K562 (cell line): ENCODE data around the gene SENP1. TPM values are rescaled to one million over a fixed set of nuclear protein-coding genes. Genes with fewer than 3 reads are reported as not detected.
A peak's percentile ranks its signal among the peaks of the same experiment; 100 is the strongest.

Source experiments
- ATAC-seq: fragments of 200-7000 bp; cut with Tn5 transposase; 3 replicates; pipeline ENCODE4 v1.9.1; 2020; ENCODE audit warnings: moderate library complexity
- BruUV-seq: library from RNA; stranded (reverse); fragments of 400-500 nt; replicated peaks from 2 replicates; lab custom pipeline; 2021; lab: Mats Ljungman, UMichigan
- CTCF ChIA-PET: fragments of 300-600 bp; formaldehyde crosslinking; extraction: SDS; loops from one replicate; lab custom pipeline; 2021; ENCODE audit warnings: low intra/inter-chr PET ratio; lab: Yijun Ruan, JAX
- POLR2A ChIA-PET: fragments of 300-600, 350-650 bp; sonication (Branson Sonifier 250); formaldehyde crosslinking; extraction: SDS; loops from one replicate; lab custom pipeline; 2021; ENCODE audit warnings: antibody characterized with exemption, inconsistent platforms; lab: Yijun Ruan, JAX
- DNase-seq, 4 experiments: peaks; one replicate each; pipeline versions ENCODE4 v3.0.0 to v3.0.0-alpha.2; 2011 to 2018; ENCODE audit warnings: low spot score in 3 of 4, mixed read lengths in 3 of 4; ENCODE audit errors: extremely low read depth in 1 of 4
- FAIRE-seq: peaks from 2 replicates; lab custom pipeline; 2011; peaks lifted over from hg19 to GRCh38; lab: Jason Lieb, UNC
- H2AFZ ChIP-seq: 2 replicates; pipeline ENCODE4 v1.6.0; 2011; ENCODE audit warnings: low read depth, low read length, control low read depth, inconsistent platforms
- H3K27ac ChIP-seq: fragments of 200-600 bp; 3 replicates; pipeline ENCODE4 v1.8.0; 2011; ENCODE audit warnings: low read depth, mild to moderate bottlenecking, control low read depth, inconsistent platforms, low read length, moderate library complexity, mixed read lengths; ENCODE audit errors: extremely low read depth
- H3K27me3 ChIP-seq, 2 experiments: fragments of 300-600 bp in 1 of 2; 2 replicates in 1 of 2; 3 replicates in 1 of 2; pipeline versions ENCODE4 v1.6.0 to v1.8.0; 2011; ENCODE audit warnings: inconsistent platforms in 2 of 2, low read length in 2 of 2, mild to moderate bottlenecking in 1 of 2, mixed read lengths in 1 of 2, moderate library complexity in 1 of 2; ENCODE audit not compliant: control insufficient read depth in 2 of 2, insufficient read depth in 2 of 2
- H3K36me3 ChIP-seq: fragments of 300-600 bp; 3 replicates; pipeline ENCODE4 v1.8.0; 2011; ENCODE audit warnings: mild to moderate bottlenecking, low read length, inconsistent platforms; ENCODE audit not compliant: control insufficient read depth, insufficient read depth
- H3K4me1 ChIP-seq, 2 experiments: fragments of 200-600 bp in 1 of 2; replicated peaks in 1 of 2; 2 replicates in 1 of 2; 3 replicates in 1 of 2; pipeline versions ENCODE4 v1.5.1 to v1.8.0; 2011; ENCODE audit warnings: inconsistent platforms in 2 of 2, low read length in 2 of 2, mild to moderate bottlenecking in 1 of 2, mixed read lengths in 1 of 2, moderate library complexity in 1 of 2; ENCODE audit not compliant: control insufficient read depth in 2 of 2, insufficient read depth in 2 of 2
- H3K4me2 ChIP-seq: 2 replicates; pipeline ENCODE4 v1.6.1; 2011; ENCODE audit warnings: low read length, control low read depth, inconsistent platforms, mixed read lengths; ENCODE audit not compliant: insufficient read depth
- H3K4me3 ChIP-seq: fragments of 200-600 bp; sonication (generic), shearing (Covaris generic); 2 replicates; pipeline ENCODE4 v1.5.1; 2016; ENCODE audit warnings: control low read depth, inconsistent platforms
- H3K79me2 ChIP-seq: fragments of 200-600 bp; 3 replicates; pipeline ENCODE4 v1.8.0; 2011; ENCODE audit warnings: low read length, inconsistent platforms; ENCODE audit not compliant: control insufficient read depth, insufficient read depth
- H3K9ac ChIP-seq, 2 experiments: 2 replicates each; pipeline versions ENCODE4 v1.6.0 to v1.6.1; 2011; ENCODE audit warnings: low read depth in 2 of 2, low read length in 2 of 2, control low read depth in 1 of 2, inconsistent platforms in 1 of 2, mild to moderate bottlenecking in 1 of 2, mixed read lengths in 1 of 2; ENCODE audit not compliant: insufficient read depth in 1 of 2
- H3K9me1 ChIP-seq: one replicate; pipeline ENCODE4 v1.6.0; 2011; ENCODE audit warnings: inconsistent platforms, mild to moderate bottlenecking, low read length, moderate library complexity; ENCODE audit not compliant: control insufficient read depth, insufficient read depth
- H3K9me3 ChIP-seq: replicated peaks from 2 replicates; pipeline ENCODE4 v1.5.1; 2011; ENCODE audit warnings: low read depth, low read length, inconsistent platforms; ENCODE audit not compliant: control insufficient read depth, insufficient read depth
- H4K20me1 ChIP-seq: replicated peaks from 2 replicates; pipeline ENCODE4 v1.6.1; 2011; ENCODE audit warnings: low read length, inconsistent platforms, mixed read lengths; ENCODE audit not compliant: control insufficient read depth, insufficient read depth
- BRD9 ChIP-seq: fragments of 450-650 bp; IDR thresholded peaks from 2 replicates; pipeline ENCODE4 v1.6.1; 2018; ENCODE audit warnings: low read depth; ENCODE audit not compliant: partially characterized antibody
- GABPA ChIP-seq: fragments of 200-800 bp; sonication (Bioruptor generic); conservative IDR thresholded peaks from 2 replicates; pipeline ENCODE4 v1.6.1; 2016; ENCODE audit warnings: low read depth, missing genetic modification characterization, missing compliant biosample characterization
- GABPB2 ChIP-seq: fragments of 250-450 bp; sonication (Bioruptor Pico); conservative IDR thresholded peaks from 2 replicates; pipeline ENCODE4 v1.5.1; 2021; ENCODE audit warnings: mild to moderate bottlenecking
- HDAC2 ChIP-seq: fragments of 450-650 bp; IDR thresholded peaks from 2 replicates; pipeline ENCODE4 v1.6.1; 2016; ENCODE audit warnings: mild to moderate bottlenecking
- HDAC3 ChIP-seq: fragments of 450-650 bp; IDR thresholded peaks from 2 replicates; pipeline ENCODE4 v1.6.1; 2018; ENCODE audit warnings: borderline replicate concordance, mild to moderate bottlenecking, moderate library complexity; ENCODE audit not compliant: partially characterized antibody
- JUN ChIP-seq, 2 experiments: sonication (generic) in 1 of 2; formaldehyde crosslinking in 1 of 2; IDR thresholded peaks; 2 replicates each; pipeline versions ENCODE4 v1.6.1 to v1.8.0; 2012 to 2022; ENCODE audit warnings: borderline replicate concordance in 2 of 2, mild to moderate bottlenecking in 2 of 2, improper control_type of control experiment in 1 of 2, low read depth in 1 of 2, low read length in 1 of 2, missing genetic modification reagents in 1 of 2
- MTA1 ChIP-seq: fragments of 450-650 bp; IDR thresholded peaks from 2 replicates; pipeline ENCODE4 v1.6.1; 2017; ENCODE audit warnings: borderline replicate concordance
- NR4A1 ChIP-seq, 2 experiments: fragments of 250-450 bp in 1 of 2; fragments of 450-650 bp in 1 of 2; sonication (Bioruptor Pico) in 1 of 2; IDR thresholded peaks; 2 replicates each; pipeline versions ENCODE4 v1.4.0 to v1.6.1; 2016 to 2020; ENCODE audit warnings: mild to moderate bottlenecking in 2 of 2, missing compliant biosample characterization in 1 of 2, missing genetic modification characterization in 1 of 2, moderate library complexity in 1 of 2
- SOX6 ChIP-seq: fragments of 450-650 bp; IDR thresholded peaks from 2 replicates; pipeline ENCODE4 v1.6.1; 2014; ENCODE audit warnings: mild to moderate bottlenecking
- TEAD2 ChIP-seq: fragments of 450-650 bp; IDR thresholded peaks from 2 replicates; pipeline ENCODE4 v1.6.1; 2016; ENCODE audit warnings: missing genetic modification characterization, control low read depth, missing compliant biosample characterization
- XRCC5 ChIP-seq: fragments of 200-400 bp; formaldehyde crosslinking; IDR thresholded peaks from 2 replicates; pipeline ENCODE4 v1.6.1; 2017; ENCODE audit warnings: low read depth, mild to moderate bottlenecking, low read length
- ZBTB1 ChIP-seq: sonication (generic); formaldehyde crosslinking; IDR thresholded peaks from 2 replicates; pipeline ENCODE4 v1.8.1; 2023; ENCODE audit warnings: missing genetic modification reagents, low read depth, mild to moderate bottlenecking, borderline replicate concordance
- ZEB2 ChIP-seq: fragments of 450-650 bp; IDR thresholded peaks from 2 replicates; pipeline ENCODE4 v1.6.1; 2016
- ZNF274 ChIP-seq: IDR thresholded peaks from 2 replicates; pipeline ENCODE4 v1.6.1; 2011; ENCODE audit warnings: low read depth, mild to moderate bottlenecking, low read length, moderate library complexity, borderline replicate concordance
- ZNF699 ChIP-seq: fragments of 250-450 bp; sonication (Bioruptor Pico); IDR thresholded peaks from 2 replicates; pipeline ENCODE4 v1.8.0; 2021; ENCODE audit warnings: mild to moderate bottlenecking, moderate library complexity; ENCODE audit not compliant: insufficient replicate concordance
- WGBS: fragments of 100-300 bp; shearing (Covaris generic); methylation state at CpG from one replicate; pipeline ENCODE4 v1.1.6; 2016; ENCODE audit warnings: low coverage, mixed read lengths; ENCODE audit not compliant: insufficient coverage; ENCODE audit errors: missing lambda C conversion rate; 5-methylcytosine and 5-hydroxymethylcytosine counted together
- in situ Hi-C: fragments of 300-500 bp; cut with MboI; formaldehyde crosslinking; loops from 4 replicates; pipeline ENCODE4 v1.15.0; 2018; ENCODE audit warnings: inconsistent platforms, mixed read lengths
- intact Hi-C: fragments of 100-400 bp; cut with micrococcal nuclease; formaldehyde crosslinking; loops from 2 replicates; pipeline ENCODE4 v1.14.2; 2022
- polyA plus RNA-seq, 8 experiments: library from polyadenylated mRNA; depleted of rRNA in 4 of 8; stranded (reverse) in 5 of 8; unstranded in 3 of 8; fragments of >200 nt; fragmentation: Nextera tagmentation in 2 of 8; fragmentation: Illumina TruSeq in 1 of 8; extraction: Ambion mirVana in 2 of 8; extraction: Trizol in 1 of 8; gene quantifications; 2 replicates each; pipeline versions ENCODE4 v1.2.1 to v1.2.3, GENCODE V29; 2011 to 2014; ENCODE audit warnings: inconsistent platforms in 1 of 8, missing spikeins in 1 of 8
- total RNA-seq, 7 experiments: library from RNA; depleted of rRNA in 6 of 7; stranded (reverse); fragments of >200 nt in 6 of 7; fragmentation: Illumina TruSeq in 2 of 7; extraction: Trizol in 2 of 7; gene quantifications; 2 replicates each; pipeline versions ENCODE4 v1.2.1 to v1.2.3, GENCODE V29; 2011 to 2021; ENCODE audit warnings: low replicate concordance in 1 of 7
- TF ChIP-seq, protein P1 (sequence below): fragments of 450-650 bp; IDR thresholded peaks from 2 replicates; pipeline ENCODE4 v1.6.1; 2016; ENCODE audit warnings: mild to moderate bottlenecking
- TF ChIP-seq, protein P2 (sequence below): IDR thresholded peaks from 2 replicates; pipeline ENCODE4 v1.6.1; 2016; ENCODE audit warnings: missing genetic modification characterization, missing compliant biosample characterization
- TF ChIP-seq, protein P3 (sequence below): fragments of 450-650 bp; IDR thresholded peaks from 2 replicates; pipeline ENCODE4 v1.6.1; 2018; ENCODE audit warnings: mild to moderate bottlenecking, low read depth; ENCODE audit not compliant: partially characterized antibody

The SENP1 gene
- total and polyA plus RNA-seq, 9 of the 15 experiments (the other 6 are each of a cell fraction or from before 2014, with no cell fraction given): 15.5 to 59.0 (median 36.3) TPM

DNA sequence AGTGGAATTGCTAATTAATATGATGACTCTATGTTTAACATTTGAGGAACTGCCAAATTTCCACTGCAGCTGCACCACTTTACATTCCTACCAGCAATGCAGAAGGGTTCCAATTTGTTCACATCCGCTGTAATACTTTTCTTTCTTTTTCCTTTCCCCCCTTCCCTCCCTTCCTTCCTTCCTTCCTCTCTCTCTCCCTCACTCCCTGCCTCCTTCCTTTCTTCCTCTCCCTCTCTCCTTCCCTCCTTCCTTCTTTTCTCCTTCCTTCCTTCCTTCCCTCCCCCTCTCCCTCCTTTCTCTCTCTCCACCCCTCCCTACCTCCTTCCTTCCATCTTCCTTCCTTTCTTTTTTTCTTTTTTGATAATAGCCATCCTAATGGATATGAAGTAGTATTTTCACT, 10.1 kb upstream of the SENP1 start:
- WGBS: no CpG with 5 or more reads among the region's 1 CpG
- POLR2A ChIA-PET: interaction anchor here (0.8 kb wide), 1 partner anchor 9 kb away, joined by 3 read pairs; no protein-coding TSS in a partner anchor
- Histone ChIP-seq H3K4me3 (no peak overlapping the region), H3K4me2 (no peak overlapping the region), H3K9me1 (no peaks in the 10 kb centered on the region), H3K27me3 (no peaks in the 10 kb centered on the region), H3K36me3 (no peaks in the 10 kb centered on the region; the same call in 2 of the 3 replicates), H3K79me2 (peaks cover 13% of the 10 kb centered on the region; the same call in 2 of the 3 replicates), H4K20me1 (no peaks in the 10 kb centered on the region), H2AFZ (no peak overlapping the region), H3K9me3 (no peaks in the 10 kb centered on the region), H3K4me1 (peaks cover 3 to 17% of the 10 kb centered on the region in 2 experiments; a peak in 3 of 5 replicates), H3K27ac (no peak overlapping the region), H3K9ac (no peak overlapping the region)
- CTCF ChIA-PET: no interaction called here
- ATAC-seq: no peak
- in situ Hi-C loops (no loop called here), intact Hi-C loops (no loop called here)
- FAIRE-seq: no peak
- no peak for DNase-seq
- BruUV-seq: no TSS peak
- no peak for TF ChIP-seq ZBTB1 (CRISPR knock-in tag)
- TF ChIP-seq, protein P1, sequence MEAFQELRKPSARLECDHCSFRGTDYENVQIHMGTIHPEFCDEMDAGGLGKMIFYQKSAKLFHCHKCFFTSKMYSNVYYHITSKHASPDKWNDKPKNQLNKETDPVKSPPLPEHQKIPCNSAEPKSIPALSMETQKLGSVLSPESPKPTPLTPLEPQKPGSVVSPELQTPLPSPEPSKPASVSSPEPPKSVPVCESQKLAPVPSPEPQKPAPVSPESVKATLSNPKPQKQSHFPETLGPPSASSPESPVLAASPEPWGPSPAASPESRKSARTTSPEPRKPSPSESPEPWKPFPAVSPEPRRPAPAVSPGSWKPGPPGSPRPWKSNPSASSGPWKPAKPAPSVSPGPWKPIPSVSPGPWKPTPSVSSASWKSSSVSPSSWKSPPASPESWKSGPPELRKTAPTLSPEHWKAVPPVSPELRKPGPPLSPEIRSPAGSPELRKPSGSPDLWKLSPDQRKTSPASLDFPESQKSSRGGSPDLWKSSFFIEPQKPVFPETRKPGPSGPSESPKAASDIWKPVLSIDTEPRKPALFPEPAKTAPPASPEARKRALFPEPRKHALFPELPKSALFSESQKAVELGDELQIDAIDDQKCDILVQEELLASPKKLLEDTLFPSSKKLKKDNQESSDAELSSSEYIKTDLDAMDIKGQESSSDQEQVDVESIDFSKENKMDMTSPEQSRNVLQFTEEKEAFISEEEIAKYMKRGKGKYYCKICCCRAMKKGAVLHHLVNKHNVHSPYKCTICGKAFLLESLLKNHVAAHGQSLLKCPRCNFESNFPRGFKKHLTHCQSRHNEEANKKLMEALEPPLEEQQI: no peak
- no peak for TF ChIP-seq GABPB2
- no peak for TF ChIP-seq ZNF274
- no peak for TF ChIP-seq NR4A1 (CRISPR knock-in tag; IDR thresholded peaks at IDR 0.05)
- no peak for TF ChIP-seq NR4A1 (tag; IDR thresholded peaks at IDR 0.05)
- TF ChIP-seq TEAD2 (tag): no peak
- TF ChIP-seq, protein P2, sequence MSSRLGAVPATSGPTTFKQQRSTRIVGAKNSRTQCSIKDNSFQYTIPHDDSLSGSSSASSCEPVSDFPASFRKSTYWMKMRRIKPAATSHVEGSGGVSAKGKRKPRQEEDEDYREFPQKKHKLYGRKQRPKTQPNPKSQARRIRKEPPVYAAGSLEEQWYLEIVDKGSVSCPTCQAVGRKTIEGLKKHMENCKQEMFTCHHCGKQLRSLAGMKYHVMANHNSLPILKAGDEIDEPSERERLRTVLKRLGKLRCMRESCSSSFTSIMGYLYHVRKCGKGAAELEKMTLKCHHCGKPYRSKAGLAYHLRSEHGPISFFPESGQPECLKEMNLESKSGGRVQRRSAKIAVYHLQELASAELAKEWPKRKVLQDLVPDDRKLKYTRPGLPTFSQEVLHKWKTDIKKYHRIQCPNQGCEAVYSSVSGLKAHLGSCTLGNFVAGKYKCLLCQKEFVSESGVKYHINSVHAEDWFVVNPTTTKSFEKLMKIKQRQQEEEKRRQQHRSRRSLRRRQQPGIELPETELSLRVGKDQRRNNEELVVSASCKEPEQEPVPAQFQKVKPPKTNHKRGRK: peak; percentile 72; the same call in 1 of the 2 replicates
- TF ChIP-seq BRD9: no peak
- no peak for TF ChIP-seq HDAC3
- no peak for TF ChIP-seq SOX6
- no peak for TF ChIP-seq ZNF699
- TF ChIP-seq JUN (IDR thresholded peaks at IDR 0.05; ENCODE audit: borderline replicate concordance, low read depth, low read length): no peak
- TF ChIP-seq JUN (CRISPR knock-in tag; IDR thresholded peaks at IDR 0.05; ENCODE audit: borderline replicate concordance): no peak
- TF ChIP-seq HDAC2: no peak
- no peak for TF ChIP-seq ZEB2
- TF ChIP-seq MTA1: peak; percentile 41; the same call in 1 of the 2 replicates
- no peak for TF ChIP-seq XRCC5
- no peak for TF ChIP-seq GABPA (tag)
- TF ChIP-seq, protein P3, sequence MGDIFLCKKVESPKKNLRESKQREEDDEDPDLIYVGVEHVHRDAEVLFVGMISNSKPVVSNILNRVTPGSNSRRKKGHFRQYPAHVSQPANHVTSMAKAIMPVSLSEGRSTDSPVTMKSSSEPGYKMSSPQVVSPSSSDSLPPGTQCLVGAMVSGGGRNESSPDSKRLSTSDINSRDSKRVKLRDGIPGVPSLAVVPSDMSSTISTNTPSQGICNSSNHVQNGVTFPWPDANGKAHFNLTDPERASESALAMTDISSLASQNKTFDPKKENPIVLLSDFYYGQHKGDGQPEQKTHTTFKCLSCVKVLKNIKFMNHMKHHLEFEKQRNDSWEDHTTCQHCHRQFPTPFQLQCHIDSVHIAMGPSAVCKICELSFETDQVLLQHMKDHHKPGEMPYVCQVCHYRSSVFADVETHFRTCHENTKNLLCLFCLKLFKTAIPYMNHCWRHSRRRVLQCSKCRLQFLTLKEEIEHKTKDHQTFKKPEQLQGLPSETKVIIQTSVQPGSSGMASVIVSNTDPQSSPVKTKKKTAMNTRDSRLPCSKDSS: peak; percentile 17
